ENCODE results near the gene SUN5.

DNA sequence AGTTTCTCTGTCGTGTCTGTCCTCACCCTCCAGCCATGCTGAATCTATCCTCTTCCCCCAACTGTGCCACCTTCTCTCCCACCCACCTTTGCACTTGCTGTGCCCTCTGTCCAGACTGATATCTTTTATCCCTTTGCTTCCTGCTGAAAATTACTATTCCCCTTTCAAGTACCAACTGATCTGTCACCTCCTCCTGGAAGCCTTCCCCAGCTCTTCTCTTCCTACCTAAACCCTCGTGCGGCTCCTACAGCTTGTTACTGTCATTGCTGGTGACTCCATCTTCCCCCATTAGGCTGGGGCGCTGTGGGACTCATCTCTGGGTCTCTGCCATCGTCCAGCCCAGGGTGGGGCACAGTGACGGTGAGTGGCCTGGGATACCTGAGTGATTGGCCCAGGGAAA lies 28.3 kb upstream of the SUN5 start:
- TF ChIP-seq POLR2A (IDR thresholded peaks at IDR 0.05; ENCODE audit: low read length) (no peak), GATA1 (IDR thresholded peaks at IDR 0.05; ENCODE audit: low read depth, low read length) (no peak)

Data from erythroblast (primary cell).